T-helper 1 cell treated with Interleukin-12 subunit alpha and Interleukin-12 subunit beta and Interleukin-4 antibody, amounts not matched to agents 30 μg/mL and 1 μg/mL, for 36 hours (primary cell): ENCODE data around the gene OR5A1.
"Not testable (repeated sequence)": the region's sequence is repeated elsewhere in the genome, so short reads cannot be mapped to it uniquely, and the experiment has no call there.

Experiments used
- H3K27ac Mint-ChIP-seq: one replicate; pipeline ENCODE4 v1.8.0; 2021; ENCODE audit warnings: mild to moderate bottlenecking, mixed read lengths
- H3K27me3 Mint-ChIP-seq: one replicate; pipeline ENCODE4 v1.8.0; 2021; ENCODE audit warnings: low read depth, mixed read lengths
- H3K36me3 Mint-ChIP-seq: one replicate; pipeline ENCODE4 v1.8.0; 2021; ENCODE audit warnings: low read depth, mixed read lengths
- H3K4me1 Mint-ChIP-seq: one replicate; pipeline ENCODE4 v1.8.0; 2021; ENCODE audit warnings: low read depth, mixed read lengths
- H3K4me3 Mint-ChIP-seq: one replicate; pipeline ENCODE4 v1.8.0; 2021; ENCODE audit warnings: mild to moderate bottlenecking, moderate library complexity, mixed read lengths
- H3K9me3 Mint-ChIP-seq: one replicate; pipeline ENCODE4 v1.8.0; 2021; ENCODE audit warnings: mixed read lengths

The OR5A1 gene

GRCh38 chr11:59437770-59438169 is 1.5 kb downstream of the OR5A1 start:
- Mint-ChIP-seq H3K4me1 (no peaks in the 10 kb centered on the region), H3K4me3 (no peak overlapping the region), H3K36me3 (no peaks in the 10 kb centered on the region), H3K9me3 (no peaks in the 10 kb centered on the region), H3K27me3 (peaks cover 6% of the 10 kb centered on the region), H3K27ac (no peak overlapping the region)

DNA sequence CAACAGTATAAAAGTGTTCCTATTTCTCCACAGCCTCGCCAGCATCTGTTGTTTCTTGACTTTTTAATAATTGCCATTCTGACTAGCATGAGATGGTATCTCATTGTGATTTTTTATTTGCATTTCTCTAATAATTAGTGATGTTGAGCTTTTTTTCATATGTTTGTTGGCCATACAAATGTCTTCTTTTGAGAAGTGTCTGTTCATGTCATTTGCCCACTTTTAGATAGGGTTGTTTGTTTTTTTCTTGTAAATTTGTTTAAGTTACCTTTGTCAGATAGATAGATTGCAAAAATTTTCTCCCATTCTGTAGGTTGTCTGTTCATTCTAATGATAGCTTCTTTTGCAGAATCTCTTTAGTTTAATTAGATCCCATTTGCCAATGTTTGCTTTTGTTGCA is 9.4 kb downstream of the OR5A1 start:
- not testable (repeated sequence) for H3K4me3 Mint-ChIP-seq, H3K4me1 Mint-ChIP-seq, H3K36me3 Mint-ChIP-seq, H3K27me3 Mint-ChIP-seq, H3K27ac Mint-ChIP-seq, H3K9me3 Mint-ChIP-seq

DNA sequence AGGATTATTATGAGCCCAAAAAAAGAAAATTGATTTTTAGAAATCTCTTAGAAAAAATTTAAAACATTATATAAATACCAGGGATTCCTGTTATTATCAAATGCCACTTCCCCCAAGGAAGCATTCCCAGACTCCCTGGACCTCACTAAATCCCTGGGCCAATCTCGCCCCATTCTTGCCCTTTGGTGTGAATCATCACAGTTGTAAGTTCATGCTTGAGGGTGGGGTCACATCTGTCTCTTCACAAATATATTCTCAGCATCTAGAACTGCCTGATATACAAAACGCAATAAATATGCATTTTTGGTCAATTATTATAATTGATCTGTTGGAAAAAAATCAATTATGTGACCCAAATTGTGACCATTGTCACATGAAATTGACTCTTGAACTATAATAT is 12.2 kb downstream of the OR5A1 start:
- Mint-ChIP-seq H3K4me1 (no peaks in the 10 kb centered on the region), H3K4me3 (no peak overlapping the region), H3K36me3 (no peaks in the 10 kb centered on the region), H3K27me3 (no peaks in the 10 kb centered on the region), H3K9me3 (peaks cover 5% of the 10 kb centered on the region), H3K27ac (no peak overlapping the region)

- H3K4me3 Mint-ChIP-seq = no peak within 1 kb of the TSS
- H3K9me3 Mint-ChIP-seq = no peaks in the 10 kb centered on the region
- H3K27ac Mint-ChIP-seq = no peak within 1 kb of the TSS
- H3K36me3 Mint-ChIP-seq = no peaks in the 10 kb centered on the region
- no peaks in the 10 kb centered on the region for H3K27me3 Mint-ChIP-seq
- no peaks in the 10 kb centered on the region for H3K4me1 Mint-ChIP-seq
Observed at GRCh38 chr11:59456661-59457060, 20.4 kb downstream of the OR5A1 start, which contains the start of gene OR4D6. Gene OR4D6, plus strand, starts transcription at chr11:59456961. Its CDS starts 0 bp downstream, at chr11:59456961.

DNA sequence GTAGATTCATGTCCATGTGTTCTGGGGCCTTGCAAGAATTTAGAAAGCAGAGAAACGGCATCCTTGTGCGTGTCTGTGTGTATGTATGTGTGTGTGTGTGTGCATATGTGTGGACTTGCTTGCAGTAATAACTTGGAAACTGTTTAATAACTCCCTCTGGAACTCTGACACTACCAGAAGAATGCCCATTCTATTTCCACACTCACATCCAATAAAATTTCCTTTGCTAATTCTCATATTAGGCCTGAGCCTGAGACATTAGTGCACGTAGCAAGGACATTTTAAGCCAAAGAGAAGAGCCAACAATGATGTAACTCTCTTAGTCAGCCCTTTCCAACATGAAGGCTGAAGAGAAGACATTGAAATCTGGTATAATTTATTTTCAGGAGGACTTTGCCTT is 23.6 kb downstream of the OR5A1 start:
- Mint-ChIP-seq H3K4me1 (no peaks in the 10 kb centered on the region), H3K27me3 (no peaks in the 10 kb centered on the region), H3K9me3 (no peaks in the 10 kb centered on the region), H3K27ac (no peak overlapping the region), H3K4me3 (no peak overlapping the region), H3K36me3 (no peaks in the 10 kb centered on the region)

- Mint-ChIP-seq H3K4me1 (no peaks in the 10 kb centered on the region), H3K36me3 (no peaks in the 10 kb centered on the region), H3K27me3 (no peaks in the 10 kb centered on the region), H3K4me3 (no peak overlapping the region), H3K9me3 (no peaks in the 10 kb centered on the region), H3K27ac (no peak overlapping the region)
Observed at GRCh38 chr11:59463190-59463641, 26.9 kb downstream of the OR5A1 start.

DNA sequence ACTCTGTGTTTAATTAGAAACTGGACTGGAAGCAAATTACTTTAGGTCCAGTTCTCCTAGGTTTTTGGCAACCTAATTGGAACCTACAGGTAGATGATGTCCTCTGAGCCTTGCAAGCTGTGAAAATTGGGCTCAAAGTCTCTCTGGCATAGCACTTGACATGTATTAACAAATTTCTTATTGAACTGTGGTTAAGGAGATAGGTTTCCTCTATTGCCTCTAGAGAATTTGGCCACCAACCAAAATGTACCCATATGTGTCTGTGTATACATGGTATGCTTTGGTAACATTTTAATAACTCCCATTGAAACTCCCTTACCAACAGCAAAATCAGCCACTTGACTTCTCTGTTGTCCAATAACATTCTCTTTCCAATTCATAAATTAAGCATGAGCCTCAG is 36.7 kb downstream of the OR5A1 start, which contains the start of gene OR4D10:
OR4D10 (plus strand) TSS at position 301 of the 400 bp plus-strand sequence. CDS start 4,115 bp downstream, outside the sequence.
- Mint-ChIP-seq H3K4me3 (no peak within 1 kb of the TSS), H3K27me3 (peaks cover 6% of the 10 kb centered on the region), H3K27ac (no peak within 1 kb of the TSS), H3K36me3 (no peaks in the 10 kb centered on the region), H3K9me3 (no peaks in the 10 kb centered on the region), H3K4me1 (no peaks in the 10 kb centered on the region)

DNA sequence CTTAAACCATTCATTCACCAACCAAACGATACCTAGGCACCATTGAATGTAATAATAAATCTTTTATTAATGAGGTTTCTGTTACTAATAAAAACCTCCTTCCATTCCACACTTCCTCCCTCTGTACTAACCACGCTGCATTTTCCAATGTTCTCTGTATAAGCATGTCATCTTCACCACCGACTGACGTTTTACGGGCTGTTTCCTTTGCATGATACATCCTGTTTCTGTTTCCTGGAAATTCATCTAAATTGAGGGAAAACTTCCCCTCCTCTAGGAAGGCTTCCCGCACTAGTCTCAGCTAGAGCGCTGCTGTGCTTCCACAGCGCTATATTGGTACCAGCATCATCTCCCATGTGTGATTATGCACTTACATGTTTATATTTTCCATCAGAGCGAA is 38.9 kb downstream of the OR5A1 start:
- Mint-ChIP-seq H3K9me3 (no peaks in the 10 kb centered on the region), H3K4me3 (no peak overlapping the region), H3K27ac (no peak overlapping the region), H3K27me3 (peaks cover 11% of the 10 kb centered on the region), H3K36me3 (no peaks in the 10 kb centered on the region), H3K4me1 (no peaks in the 10 kb centered on the region)

- no peaks in the 10 kb centered on the region for H3K9me3 Mint-ChIP-seq
- no peaks in the 10 kb centered on the region for H3K4me1 Mint-ChIP-seq
- no peak overlapping the region for H3K27ac Mint-ChIP-seq
- H3K27me3 Mint-ChIP-seq = peaks cover 4% of the 10 kb centered on the region
- H3K4me3 Mint-ChIP-seq = no peak overlapping the region
- no peaks in the 10 kb centered on the region for H3K36me3 Mint-ChIP-seq
Observed at GRCh38 chr11:59479906-59480305, 43.6 kb downstream of the OR5A1 start.

GRCh38 chr11:59480359-59480758 is 44.1 kb downstream of the OR5A1 start:
- Mint-ChIP-seq H3K4me1 (no peaks in the 10 kb centered on the region), H3K4me3 (no peak overlapping the region), H3K36me3 (no peaks in the 10 kb centered on the region), H3K9me3 (no peaks in the 10 kb centered on the region), H3K27me3 (peaks cover 4% of the 10 kb centered on the region), H3K27ac (no peak overlapping the region)
